Esophagus muscularis mucosa (tissue), 4 donors: ENCODE data around the gene TUBGCP2.

Experiments used
- CTCF ChIP-seq, 3 experiments: fragments of 200-600 bp in 2 of 3; fragments of 450-650 bp in 1 of 3; sonication (generic) in 2 of 3; IDR thresholded peaks; one replicate each; pipeline ENCODE4 v1.5.1; 2017 to 2019; ENCODE audit warnings: antibody characterized with exemption in 3 of 3, mild to moderate bottlenecking in 2 of 3, moderate library complexity in 1 of 3
- EP300 ChIP-seq: sonication (generic); formaldehyde crosslinking; IDR thresholded peaks from one replicate; pipeline ENCODE4 v1.6.1; 2017; ENCODE audit warnings: antibody characterized with exemption
- POLR2A ChIP-seq: fragments of 450-650 bp; IDR thresholded peaks from one replicate; pipeline ENCODE4 v1.6.1; 2017; ENCODE audit warnings: antibody characterized with exemption, moderate library complexity, mild to moderate bottlenecking, low read depth
- POLR2AphosphoS5 ChIP-seq, 2 donors: sonication (generic); formaldehyde crosslinking; IDR thresholded peaks; one replicate each; pipeline ENCODE4 v1.6.1; 2017; ENCODE audit warnings: antibody characterized with exemption in 2 of 2

- TF ChIP-seq CTCF (IDR thresholded peaks at IDR 0.05): no peak
- no peak for TF ChIP-seq POLR2A
- no peak for TF ChIP-seq POLR2AphosphoS5 (IDR thresholded peaks at IDR 0.05)
- TF ChIP-seq EP300: no peak
Measured at GRCh38 chr10:133334503-133335245, 26.0 kb upstream of the TUBGCP2 start.
